ENCODE measurements around the gene HEYL. TPM values are rescaled to one million over a fixed set of nuclear protein-coding genes. Genes with fewer than 3 reads are reported as not detected.

Gene HEYL
- total and polyA plus RNA-seq, 9 of the 15 experiments (the other 6 are each of a cell fraction or from before 2014, with no cell fraction given): 0.13 to 0.89 (median 0.25) TPM

- TF ChIP-seq NKRF (IDR thresholded peaks at IDR 0.05; ENCODE audit: borderline replicate concordance) (no peak), BHLHE40 (IDR thresholded peaks at IDR 0.05; ENCODE audit: low read length) (0 out of 2 replicates have a peak, but pooled peaks have one; percentile 22), RB1 (IDR thresholded peaks at IDR 0.05; ENCODE audit: low read depth) (peak; percentile 55; the same call in 1 of the 2 replicates), ZNF24 (IDR thresholded peaks at IDR 0.05) (no peak), JUNB (CRISPR knock-in tag; conservative IDR thresholded peaks at IDR 0.05) (no peak), ELF2 (CRISPR knock-in tag; IDR thresholded peaks at IDR 0.05) (0 out of 2 replicates have a peak, but pooled peaks have one; percentile 27), TRIM28 (IDR thresholded peaks at IDR 0.05) (no peak), SMC3 (conservative IDR thresholded peaks at IDR 0.05; ENCODE audit: insufficient read depth, low read depth, low read length) (peak; percentile 44; the same call in 1 of the 2 replicates), ZBED1 (IDR thresholded peaks at IDR 0.05) (no peak), TAF15 (IDR thresholded peaks at IDR 0.05; ENCODE audit: low read depth, low read length) (no peak), NBN (IDR thresholded peaks at IDR 0.05; ENCODE audit: low read depth) (no peak), TFAP4 (CRISPR knock-in tag; IDR thresholded peaks at IDR 0.05; ENCODE audit: borderline replicate concordance) (no peak), CSDE1 (IDR thresholded peaks at IDR 0.05) (no peak), KDM2B (CRISPR knock-in tag; IDR thresholded peaks at IDR 0.05) (no peak), MAFG (tag; conservative IDR thresholded peaks at IDR 0.05) (no peak), ZNF316 (IDR thresholded peaks at IDR 0.05) (no peak), GTF2A2 (tag; IDR thresholded peaks at IDR 0.05) (no peak), ZNF444 (CRISPR knock-in tag; IDR thresholded peaks at IDR 0.05) (no peak), L3MBTL2 (IDR thresholded peaks at IDR 0.05) (peak; percentile 30; the same call in 1 of the 2 replicates), ZFX (CRISPR knock-in tag; IDR thresholded peaks at IDR 0.05) (no peak), ZNF76 (CRISPR knock-in tag; IDR thresholded peaks at IDR 0.05; ENCODE audit: borderline replicate concordance) (0 out of 2 replicates have a peak, but pooled peaks have one; percentile 47), TGIF2 (CRISPR knock-in tag; IDR thresholded peaks at IDR 0.05) (no peak), CTCFL (IDR thresholded peaks at IDR 0.05; ENCODE audit: borderline replicate concordance, insufficient read depth, low read depth, low read length, poor library complexity, severe bottlenecking) (peak; percentile 78), SIX5 (IDR thresholded peaks at IDR 0.05; ENCODE audit: borderline replicate concordance in 1 of 2, insufficient read depth in 1 of 2, low read depth in 1 of 2, low read length in 2 of 2) (no peak), HDGF (IDR thresholded peaks at IDR 0.05) (no peak), SMARCA4 (IDR thresholded peaks at IDR 0.05) (peak; percentile 39; the same call in 1 of the 2 replicates), ZNF324 (CRISPR knock-in tag; IDR thresholded peaks at IDR 0.05) (no peak), PHF8 (IDR thresholded peaks at IDR 0.05; ENCODE audit: borderline replicate concordance, low read length) (no peak; the same call in 1 of the 2 replicates)
These were observed 18.6 kb upstream of the HEYL start (continued) for GRCh38 chr1:39657923-39658485.

Measured in K562 (cell line).